HG03469 (cell line): ENCODE measurements around the gene FADD.
"Not testable (repeated sequence)": the region's sequence is repeated elsewhere in the genome, so short reads cannot be mapped to it uniquely, and the experiment has no call there.

Experiments
- ATAC-seq: cut with Tn5 transposase; IDR thresholded peaks from one replicate; pipeline ENCODE4 v1.9.1; 2021; ENCODE audit warnings: mild to moderate bottlenecking, moderate library complexity, moderate number of reproducible peaks; ENCODE audit not compliant: unreplicated experiment

FADD gene

DNA sequence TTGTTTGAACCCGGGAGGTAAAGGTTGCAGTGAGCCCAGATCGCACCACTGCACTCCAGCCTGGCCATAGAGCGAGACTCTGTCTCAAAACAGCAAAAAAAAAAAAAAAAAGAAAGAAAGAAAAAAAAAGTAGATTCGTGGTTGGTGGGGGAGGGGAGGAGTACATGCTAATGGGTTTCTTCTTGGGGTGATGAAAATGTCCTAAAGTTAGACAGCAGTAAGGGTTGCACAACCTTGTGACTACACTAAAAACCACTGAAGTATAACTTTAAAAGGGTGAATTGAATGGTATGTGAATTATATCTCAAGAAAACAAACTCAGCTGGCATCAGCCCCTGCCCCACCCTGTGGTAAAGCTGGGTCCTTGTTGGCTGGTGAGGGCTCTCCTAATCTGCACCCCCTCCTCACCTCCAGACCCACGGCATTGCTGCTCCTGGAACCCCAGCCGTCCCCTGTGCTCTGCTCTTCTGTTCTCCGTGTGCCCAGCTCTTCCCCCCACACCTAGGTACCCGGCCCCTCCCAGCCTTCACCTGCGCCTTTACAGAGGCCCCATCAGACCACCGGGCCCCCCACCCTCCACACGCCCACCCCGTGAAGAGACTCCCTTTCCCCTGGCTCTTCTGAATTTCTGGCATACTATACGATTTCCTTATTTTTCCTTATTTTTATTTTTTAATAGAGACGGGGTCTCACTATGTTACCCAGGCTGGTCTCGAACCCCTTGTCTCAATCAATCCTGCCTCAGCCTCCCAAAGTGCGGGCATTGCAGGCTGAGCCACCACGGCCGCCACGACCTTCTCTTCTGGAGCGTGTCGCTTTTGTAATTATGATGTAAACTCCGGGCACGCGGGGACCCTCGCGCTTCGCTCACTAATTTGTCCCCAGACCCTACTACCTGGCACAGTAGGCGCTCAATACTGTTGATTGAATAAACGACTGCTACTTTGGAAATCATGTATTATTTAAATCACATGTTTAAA, 924 bp upstream of the FADD start:
- no peak for ATAC-seq

DNA sequence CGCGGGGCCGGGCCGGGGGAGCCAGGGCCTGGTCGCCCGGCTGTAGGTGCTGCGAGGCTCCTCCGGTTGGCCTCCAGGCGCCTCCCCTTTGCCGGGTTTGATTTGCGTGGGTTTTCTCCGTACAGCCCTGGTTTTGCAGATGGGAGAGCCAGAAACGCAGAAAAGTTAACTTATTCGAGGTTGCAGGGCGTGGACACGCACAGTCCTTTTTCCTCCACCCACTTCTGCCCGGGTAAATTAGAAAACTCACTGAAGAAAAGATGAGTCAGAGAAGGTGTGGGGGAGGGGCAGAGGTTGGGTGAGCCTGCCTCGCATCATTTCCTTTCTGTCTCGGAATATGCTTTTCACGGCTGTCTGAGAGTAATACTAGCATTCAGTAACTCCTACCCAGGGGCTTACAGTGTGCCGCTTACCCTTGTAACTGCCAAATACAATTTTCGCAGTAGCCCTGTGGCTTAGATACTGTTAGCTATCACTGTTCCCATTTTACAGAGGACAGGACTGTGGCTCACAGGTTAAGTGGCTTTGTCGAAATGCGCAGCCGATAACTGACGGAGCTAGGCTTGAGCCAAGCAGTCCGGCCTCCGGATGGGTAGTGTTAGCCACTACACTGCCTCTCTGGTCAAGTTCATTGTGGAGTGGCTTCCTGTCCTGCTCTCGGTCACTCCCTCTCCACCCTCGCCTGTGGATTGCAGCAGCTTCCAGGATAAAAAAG, 812 bp downstream of the FADD start:
- ATAC-seq, result peak; percentile 12

DNA sequence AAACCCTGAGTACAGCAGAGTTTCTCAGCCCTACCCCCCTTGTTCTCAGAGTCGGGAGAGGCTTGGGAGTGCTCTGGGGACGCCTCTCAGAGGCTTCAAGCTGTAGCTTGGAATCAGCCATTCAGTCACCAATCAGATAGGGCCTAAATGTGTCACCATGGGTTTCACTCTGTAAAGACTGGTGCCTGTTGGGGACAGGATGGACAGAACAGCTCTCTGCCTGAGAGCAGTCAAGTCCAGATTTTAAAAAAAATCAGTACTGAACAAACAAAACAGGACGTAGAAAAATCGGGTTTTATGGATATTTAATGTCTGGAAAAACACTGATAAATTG, 1.3 kb downstream of the FADD start:
- no peak for ATAC-seq

DNA sequence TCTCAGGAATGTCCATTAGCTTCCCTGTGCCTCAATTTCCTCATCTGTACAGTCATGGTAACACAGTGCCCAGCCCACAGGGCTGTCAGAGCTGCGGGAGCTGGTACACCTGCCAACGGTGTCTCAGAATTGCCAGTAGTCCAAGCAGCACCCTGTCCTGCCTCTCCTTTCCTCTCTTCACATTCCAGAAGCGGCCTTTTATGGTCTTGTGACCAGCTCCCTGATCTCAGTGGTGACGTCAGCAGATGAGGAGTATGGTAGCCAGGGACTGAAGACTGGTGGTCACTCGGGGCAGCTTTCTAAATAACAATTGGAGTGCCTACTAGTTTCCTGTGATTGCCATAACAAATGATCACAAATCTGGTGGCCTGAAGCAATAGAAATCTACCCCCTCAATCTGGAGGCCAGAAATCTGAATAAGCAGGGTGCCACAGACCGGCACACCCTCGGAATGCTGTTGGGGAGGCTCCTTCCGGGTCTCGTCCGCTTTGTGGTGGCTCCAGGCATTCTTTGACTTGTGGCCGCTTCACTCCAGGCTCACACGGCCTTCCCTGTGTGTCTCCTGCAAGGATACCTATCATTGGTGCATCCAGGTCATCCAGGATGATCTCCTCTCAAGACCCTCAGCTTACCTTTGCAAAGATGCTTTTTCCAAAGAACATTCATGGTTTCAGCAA, 2.1 kb downstream of the FADD start:
- ATAC-seq, result no peak

DNA sequence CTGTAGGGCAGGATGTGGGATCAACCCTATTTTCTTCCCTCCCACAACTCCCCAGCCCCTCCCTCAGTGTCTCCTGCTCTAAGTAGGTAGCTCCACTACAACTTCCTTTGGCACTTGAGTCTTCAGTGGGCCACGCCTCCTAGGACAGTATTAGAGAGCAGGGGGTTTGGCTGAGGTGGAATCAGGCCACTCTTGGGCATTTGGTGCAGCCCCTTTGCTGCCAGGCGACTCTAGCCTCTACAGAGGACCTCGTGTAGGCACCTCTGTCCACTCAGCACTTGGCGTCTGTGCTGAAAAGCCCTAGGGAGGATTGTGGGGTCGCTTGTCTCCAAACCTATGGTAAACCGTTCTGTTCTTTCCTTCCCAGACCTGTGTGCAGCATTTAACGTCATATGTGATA, 2.7 kb downstream of the FADD start:
- ATAC-seq, result no peak

DNA sequence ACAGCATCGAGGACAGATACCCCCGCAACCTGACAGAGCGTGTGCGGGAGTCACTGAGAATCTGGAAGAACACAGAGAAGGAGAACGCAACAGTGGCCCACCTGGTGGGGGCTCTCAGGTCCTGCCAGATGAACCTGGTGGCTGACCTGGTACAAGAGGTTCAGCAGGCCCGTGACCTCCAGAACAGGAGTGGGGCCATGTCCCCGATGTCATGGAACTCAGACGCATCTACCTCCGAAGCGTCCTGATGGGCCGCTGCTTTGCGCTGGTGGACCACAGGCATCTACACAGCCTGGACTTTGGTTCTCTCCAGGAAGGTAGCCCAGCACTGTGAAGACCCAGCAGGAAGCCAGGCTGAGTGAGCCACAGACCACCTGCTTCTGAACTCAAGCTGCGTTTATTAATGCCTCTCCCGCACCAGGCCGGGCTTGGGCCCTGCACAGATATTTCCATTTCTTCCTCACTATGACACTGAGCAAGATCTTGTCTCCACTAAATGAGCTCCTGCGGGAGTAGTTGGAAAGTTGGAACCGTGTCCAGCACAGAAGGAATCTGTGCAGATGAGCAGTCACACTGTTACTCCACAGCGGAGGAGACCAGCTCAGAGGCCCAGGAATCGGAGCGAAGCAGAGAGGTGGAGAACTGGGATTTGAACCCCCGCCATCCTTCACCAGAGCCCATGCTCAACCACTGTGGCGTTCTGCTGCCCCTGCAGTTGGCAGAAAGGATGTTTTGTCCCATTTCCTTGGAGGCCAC, 3.3 kb downstream of the FADD start:
- ATAC-seq, result no peak

DNA sequence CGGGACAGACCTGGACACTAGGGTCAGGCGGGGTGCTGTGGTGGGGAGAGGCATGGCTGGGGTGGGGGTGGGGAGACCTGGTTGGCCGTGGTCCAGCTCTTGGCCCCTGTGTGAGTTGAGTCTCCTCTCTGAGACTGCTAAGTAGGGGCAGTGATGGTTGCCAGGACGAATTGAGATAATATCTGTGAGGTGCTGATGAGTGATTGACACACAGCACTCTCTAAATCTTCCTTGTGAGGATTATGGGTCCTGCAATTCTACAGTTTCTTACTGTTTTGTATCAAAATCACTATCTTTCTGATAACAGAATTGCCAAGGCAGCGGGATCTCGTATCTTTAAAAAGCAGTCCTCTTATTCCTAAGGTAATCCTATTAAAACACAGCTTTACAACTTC, 3.9 kb downstream of the FADD start:
- ATAC-seq, result no peak

DNA sequence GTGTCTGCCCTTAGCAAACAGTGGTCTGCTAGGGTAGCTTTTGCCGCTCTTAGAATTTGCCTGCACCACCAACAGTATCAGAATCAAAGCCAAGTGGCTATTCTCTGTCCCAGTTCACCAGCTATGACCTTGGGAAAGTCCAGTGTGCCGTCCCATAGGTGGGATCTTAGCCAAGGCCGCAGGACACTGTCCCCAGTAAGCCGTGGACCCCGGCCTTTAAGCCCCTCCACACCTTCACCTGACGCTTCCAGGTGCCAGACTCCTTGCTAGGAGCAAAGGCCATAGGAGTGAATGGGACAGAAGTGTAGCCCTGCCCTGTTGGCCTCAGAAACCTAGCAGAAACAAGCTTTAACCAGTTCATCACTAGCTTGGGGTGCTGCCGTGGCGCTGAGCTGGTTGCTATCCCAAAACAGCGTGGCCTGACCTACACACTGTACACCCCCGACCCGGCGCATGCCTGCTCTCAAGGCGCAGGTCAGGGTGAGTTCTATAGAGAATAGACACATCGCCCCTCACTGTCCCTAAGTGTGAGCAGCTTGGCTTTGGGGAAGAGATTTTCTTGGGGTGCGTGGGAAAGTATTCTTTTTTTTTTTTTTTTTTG, 4.5 kb downstream of the FADD start:
- no peak for ATAC-seq

DNA sequence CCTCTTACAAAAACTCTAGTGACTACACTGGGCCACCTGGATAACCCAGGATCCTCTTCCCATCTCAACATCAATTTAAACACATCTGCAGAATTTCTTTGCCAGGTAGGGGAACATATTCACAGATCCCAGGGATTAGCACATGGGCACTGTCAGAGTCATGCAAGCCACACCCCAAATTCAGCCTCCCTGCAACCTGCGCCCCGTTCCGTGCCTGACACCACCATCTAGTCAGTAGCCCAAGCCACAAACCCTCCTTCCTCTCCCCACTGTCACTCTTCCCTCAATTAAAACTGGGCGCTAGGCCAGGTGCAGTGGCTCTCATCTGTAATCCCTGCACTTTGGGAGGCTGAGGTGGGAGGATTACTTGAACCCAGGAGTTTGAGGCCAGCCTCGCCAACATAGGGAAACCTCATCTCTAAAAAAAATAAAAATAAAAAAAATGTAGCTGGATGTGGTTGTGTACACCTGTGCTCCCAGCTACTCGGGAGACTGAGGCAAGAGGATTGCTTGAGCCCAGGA, 6.4 kb downstream of the FADD start:
- ATAC-seq, result no peak

DNA sequence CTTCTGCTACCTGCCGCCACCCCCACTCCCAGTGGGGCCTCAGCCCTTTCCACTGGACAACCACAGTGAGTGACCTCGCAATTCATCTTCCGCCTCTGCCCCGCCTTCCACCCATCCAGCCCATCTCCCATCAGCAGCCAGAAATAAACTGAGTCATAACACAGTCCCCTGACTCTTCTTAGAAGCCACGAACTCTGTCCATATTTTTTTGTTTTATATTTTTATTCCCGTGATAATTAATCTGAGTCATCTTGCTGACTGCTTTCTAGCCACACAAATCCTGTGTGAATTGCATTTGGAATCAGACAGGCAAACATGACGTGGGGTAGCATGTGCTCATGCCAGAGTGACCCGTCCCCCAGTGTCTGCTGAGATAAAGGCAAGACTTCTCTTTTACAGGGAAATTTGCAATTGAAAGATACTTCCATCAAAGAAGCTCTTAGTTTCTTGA, 7.0 kb downstream of the FADD start:
- ATAC-seq, result no peak

DNA sequence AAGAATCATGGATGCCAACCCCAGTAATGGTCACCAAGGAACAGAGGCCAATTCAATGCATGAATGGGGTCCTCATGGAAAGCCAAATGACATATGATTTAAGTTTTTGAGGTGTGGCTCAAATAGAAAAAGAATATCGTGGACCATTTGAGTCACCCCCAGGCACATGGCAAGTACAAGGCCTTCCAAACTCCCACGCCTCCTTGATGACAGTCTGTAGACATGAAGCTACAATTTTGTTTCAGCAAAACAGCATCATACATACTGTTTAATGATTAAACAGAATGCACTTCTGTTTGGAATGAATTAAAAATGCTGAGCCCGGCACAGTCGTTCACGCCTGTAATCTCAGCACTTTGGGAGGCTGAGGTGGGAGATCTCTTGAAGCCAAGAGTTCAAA, 7.4 kb downstream of the FADD start:
- ATAC-seq, result no peak

DNA sequence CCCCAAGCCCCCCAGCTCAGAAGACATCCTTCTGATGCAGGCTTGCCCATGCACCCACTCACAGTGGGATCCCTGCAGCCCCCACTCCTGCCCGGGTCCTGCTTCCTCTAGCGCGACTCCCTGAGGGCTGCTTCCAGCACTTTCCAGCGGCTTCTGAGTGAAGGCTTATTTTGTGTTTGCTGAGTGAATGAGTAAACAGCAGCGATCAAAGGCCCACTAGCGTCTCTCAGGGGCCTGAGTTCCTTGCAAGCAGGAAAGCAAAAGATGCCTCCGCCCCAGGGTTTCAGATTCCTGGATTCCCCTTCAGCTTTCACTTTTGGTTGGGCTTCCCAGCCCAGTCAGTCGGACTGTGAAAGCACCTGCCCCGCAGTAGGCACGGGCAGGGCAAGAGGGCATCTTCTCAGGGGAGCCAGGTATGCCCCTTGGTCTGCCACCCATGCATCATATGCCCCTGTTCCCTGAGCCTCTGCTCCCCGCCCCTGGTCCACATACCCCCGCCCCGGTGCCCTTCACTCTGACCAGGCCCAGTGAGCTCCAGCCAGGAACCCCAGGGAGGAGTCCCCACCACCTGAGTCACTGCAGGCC, 9.2 kb downstream of the FADD start:
- ATAC-seq, result no peak

DNA sequence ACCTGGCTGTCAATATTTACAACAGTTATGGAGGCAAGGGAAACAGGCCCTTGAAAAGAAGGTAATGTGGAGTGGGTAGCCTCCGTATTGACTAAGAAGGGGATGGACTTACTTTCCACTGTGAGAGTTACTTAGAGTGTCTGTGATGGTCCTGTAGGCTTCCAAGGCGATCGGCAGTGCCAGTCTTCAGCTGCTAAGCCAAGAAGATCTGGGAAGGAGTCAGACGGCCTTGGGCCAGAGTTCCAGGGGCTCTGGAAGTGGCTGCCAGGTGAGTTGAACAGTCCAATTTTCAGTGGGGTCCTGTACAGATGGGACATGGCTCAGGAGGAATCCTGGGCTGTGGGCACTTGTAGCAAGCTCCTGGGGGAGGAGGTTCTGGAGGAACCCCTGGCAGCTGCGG, 14.3 kb downstream of the FADD start:
- ATAC-seq, result not testable (repeated sequence)

DNA sequence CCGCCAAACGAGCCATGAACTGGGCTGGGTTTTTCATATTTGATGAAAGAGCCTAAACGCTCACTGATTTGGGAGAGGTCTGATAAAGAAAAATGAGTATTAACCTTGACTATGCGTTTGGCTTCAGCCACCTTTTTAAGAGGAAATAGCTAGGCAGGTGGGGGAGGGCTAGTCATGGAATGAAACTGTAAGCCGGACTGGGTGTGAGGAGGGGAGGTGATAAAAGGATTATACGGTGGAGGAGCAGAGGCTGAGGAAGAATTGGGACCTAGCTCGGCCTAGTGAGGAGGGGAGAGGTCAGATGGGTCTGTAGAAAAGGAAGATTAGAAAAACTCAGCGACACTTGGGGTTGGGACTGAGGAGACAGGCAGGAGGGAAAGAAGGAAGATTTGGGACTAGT, 15.0 kb downstream of the FADD start:
- not testable (repeated sequence) for ATAC-seq

DNA sequence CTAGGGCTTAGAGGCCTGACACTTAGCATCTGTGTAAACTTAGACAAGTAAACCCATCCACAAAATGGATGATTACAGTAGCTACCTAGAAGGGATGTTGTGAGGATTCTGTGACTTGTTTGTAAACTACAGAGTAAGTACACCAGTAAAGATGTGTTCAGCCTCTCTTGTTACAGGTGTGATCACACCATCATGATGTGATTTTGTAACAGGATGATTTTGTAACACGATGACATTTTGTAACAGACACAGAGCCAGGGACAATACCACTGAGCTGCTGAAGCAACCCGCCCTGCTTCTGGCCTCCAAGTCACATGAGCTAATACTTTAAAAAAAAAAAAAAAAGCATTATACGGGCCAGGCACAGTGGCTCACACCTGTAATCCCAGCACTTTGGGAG, 17.0 kb downstream of the FADD start:
- ATAC-seq, result no peak

DNA sequence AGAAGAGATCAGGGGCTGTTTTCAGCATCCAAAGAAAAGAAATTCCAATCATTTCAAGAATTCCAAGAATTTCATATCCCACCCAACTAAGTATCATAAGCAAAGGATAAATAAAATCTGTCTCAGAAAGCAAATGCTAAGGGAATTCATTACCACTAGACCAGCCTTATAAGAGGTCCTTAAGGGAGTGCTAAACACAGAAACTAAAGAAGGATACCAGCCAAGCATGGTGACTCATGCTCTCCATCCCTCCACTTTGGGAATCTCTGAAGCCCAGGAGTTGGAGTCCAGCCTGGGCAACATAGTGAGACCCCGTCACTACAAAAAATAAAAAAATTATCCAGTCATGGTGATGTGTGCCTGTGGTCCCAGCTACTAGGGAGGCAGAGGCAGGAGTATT, 17.8 kb downstream of the FADD start:
- no peak for ATAC-seq

DNA sequence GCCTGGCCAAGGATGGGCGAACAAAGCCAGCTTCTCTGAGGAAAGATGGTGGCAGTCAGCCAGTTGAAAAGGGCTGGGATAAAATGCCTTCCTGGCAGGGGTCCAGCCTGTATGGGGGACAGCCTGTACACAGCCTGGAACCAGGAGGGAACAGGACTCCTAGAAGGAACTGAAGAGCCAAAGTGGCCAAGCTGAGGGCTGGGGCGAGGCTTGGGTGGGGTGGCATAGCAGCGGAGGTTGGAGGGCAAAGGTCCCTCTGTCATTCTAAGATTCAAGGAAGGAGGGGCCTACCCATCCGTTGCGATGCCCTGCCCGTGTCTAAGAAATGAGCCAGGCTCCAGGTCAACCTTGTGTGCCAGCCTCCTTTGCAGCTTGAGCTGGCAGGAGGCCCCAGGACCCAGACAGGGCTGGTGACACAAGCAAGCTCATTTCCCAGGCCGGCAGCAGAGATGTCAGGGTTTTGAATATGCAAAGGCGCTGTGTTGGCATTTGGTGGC, 22.6 kb downstream of the FADD start:
- no peak for ATAC-seq

DNA sequence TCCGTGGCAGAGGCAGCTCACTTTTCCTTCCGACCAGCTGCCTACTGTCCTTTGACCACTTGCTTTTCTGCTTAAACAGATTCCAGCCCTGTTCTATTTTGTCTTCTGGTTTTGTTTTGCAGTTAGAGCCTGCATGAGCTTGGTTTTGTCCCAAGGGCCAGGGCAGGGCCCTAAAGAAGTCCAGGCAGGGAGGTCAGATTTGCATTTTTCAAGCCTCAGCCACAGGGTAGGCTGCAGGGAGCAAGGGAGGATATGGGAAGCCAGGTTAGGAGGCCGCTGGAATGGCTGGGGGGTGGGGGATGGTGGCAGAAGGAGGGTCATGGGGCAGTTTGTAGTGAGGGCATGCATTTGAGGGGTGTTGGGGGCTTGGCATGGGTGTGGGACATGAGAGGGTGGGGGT, 23.1 kb downstream of the FADD start:
- no peak for ATAC-seq

DNA sequence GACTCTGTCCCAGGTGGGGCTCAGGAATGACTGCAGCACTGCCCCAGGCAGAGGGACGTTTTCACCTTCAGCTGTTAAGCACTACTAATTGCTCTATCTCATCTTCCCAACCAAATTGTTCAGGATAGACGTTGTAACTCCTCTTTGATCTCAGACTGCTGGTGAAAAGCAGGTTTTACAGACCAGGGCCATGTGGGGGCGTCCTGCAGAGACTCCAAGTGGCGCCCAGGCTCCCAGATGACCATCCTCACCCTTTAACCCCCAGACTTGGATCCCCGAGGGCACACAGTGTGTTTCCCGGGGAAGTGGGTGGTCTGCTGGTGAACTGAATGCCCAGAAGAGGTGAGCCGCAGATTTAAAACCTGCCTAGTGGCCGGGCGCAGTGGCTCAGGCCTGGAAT, 23.9 kb downstream of the FADD start:
- no peak for ATAC-seq

DNA sequence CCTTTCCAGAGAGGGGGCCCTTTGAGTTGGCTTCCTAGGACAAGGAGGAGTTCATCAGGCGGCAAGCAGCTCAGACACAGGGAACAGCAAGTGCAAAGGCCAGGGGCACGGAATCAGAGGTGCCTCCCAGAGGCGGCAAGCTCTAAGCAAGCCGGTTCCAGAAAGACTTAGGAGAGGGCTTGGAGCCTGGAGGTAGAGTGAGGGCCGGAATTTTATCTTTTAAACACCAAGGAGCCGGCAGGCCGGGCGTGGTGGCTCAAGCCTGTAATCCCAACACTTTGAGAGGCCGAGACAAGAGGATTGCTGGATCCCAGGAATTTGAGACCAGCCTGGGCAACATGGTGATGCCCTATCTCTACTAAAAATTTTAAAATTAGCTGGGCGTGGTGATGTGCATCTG, 26.6 kb downstream of the FADD start:
- no peak for ATAC-seq
